Common myeloid progenitor, CD34-positive (primary cell): ENCODE data around the gene ZNF84.
A peak's percentile ranks its signal among the peaks of the same experiment; 100 is the strongest.

Source experiments
- CTCF ChIA-PET: fragments of 350-600 bp; sonication (Branson Sonifier 250); formaldehyde crosslinking; loops from one replicate; lab custom pipeline; 2021; ENCODE audit warnings: antibody characterized with exemption; lab: Charles Lee
- POLR2A ChIA-PET: fragments of 350-600 bp; sonication (Branson Sonifier 250); formaldehyde crosslinking; loops from one replicate; lab custom pipeline; 2021; ENCODE audit warnings: antibody characterized with exemption; lab: Charles Lee
- DNase-seq, 3 donors: peaks; one replicate each; pipeline versions ENCODE4 v3.0.0 to v3.0.0-alpha.2; 2013
- H3K27ac ChIP-seq, 2 experiments: 1 replicate in 1 of 2; 2 replicates in 1 of 2; pipeline ENCODE4 v1.7.0; 2013; ENCODE audit warnings: inconsistent platforms in 2 of 2, low read length in 2 of 2, mild to moderate bottlenecking in 2 of 2, low read depth in 1 of 2, moderate library complexity in 1 of 2; ENCODE audit not compliant: severe bottlenecking in 2 of 2, insufficient read depth in 1 of 2, poor library complexity in 1 of 2
- H3K27me3 ChIP-seq, 5 experiments: replicated peaks in 2 of 5; 1 replicate in 3 of 5; 2 replicates in 2 of 5; pipeline versions ENCODE4 v1.6.1 to v1.7.0; 2013; ENCODE audit warnings: low read length in 4 of 5, mild to moderate bottlenecking in 2 of 5, moderate library complexity in 2 of 5, inconsistent platforms in 1 of 5; ENCODE audit not compliant: insufficient read depth in 5 of 5, control insufficient read depth in 4 of 5
- H3K36me3 ChIP-seq, 4 experiments: 1 replicate in 2 of 4; 2 replicates in 2 of 4; pipeline versions ENCODE4 v1.6.1 to v1.7.0; 2013; ENCODE audit warnings: low read length in 3 of 4, control low read depth in 1 of 4, mild to moderate bottlenecking in 1 of 4; ENCODE audit not compliant: control insufficient read depth in 4 of 4, insufficient read depth in 4 of 4
- H3K4me1 ChIP-seq, 4 experiments: 1 replicate in 3 of 4; 2 replicates in 1 of 4; pipeline versions ENCODE4 v1.6.1 to v1.7.1; 2013; ENCODE audit warnings: low read length in 3 of 4, mild to moderate bottlenecking in 3 of 4, control low read depth in 1 of 4, inconsistent platforms in 1 of 4, moderate library complexity in 1 of 4; ENCODE audit not compliant: control insufficient read depth in 4 of 4, insufficient read depth in 4 of 4; ENCODE audit errors: control extremely low read depth in 1 of 4
- H3K4me3 ChIP-seq, 7 experiments: 1 replicate in 4 of 7; 2 replicates in 3 of 7; pipeline versions ENCODE4 v1.5.1 to v1.7.0; 2013; ENCODE audit warnings: mild to moderate bottlenecking in 7 of 7, low read length in 6 of 7, moderate library complexity in 6 of 7, inconsistent platforms in 2 of 7, low read depth in 2 of 7, control low read depth in 1 of 7; ENCODE audit not compliant: insufficient read depth in 4 of 7, control insufficient read depth in 1 of 7; ENCODE audit errors: extremely low read depth in 1 of 7
- H3K9me3 ChIP-seq, 5 experiments: 1 replicate in 4 of 5; 2 replicates in 1 of 5; pipeline versions ENCODE4 v1.6.1 to v1.7.1; 2013; ENCODE audit warnings: low read length in 4 of 5, mild to moderate bottlenecking in 2 of 5, inconsistent platforms in 1 of 5, low read depth in 1 of 5, moderate library complexity in 1 of 5; ENCODE audit not compliant: control insufficient read depth in 4 of 5, insufficient read depth in 2 of 5; ENCODE audit errors: control extremely low read depth in 1 of 5
- WGBS: methylation state at CpG from one replicate; pipeline ENCODE4 v1.1.5; 2013; ENCODE audit not compliant: insufficient coverage; 5-methylcytosine and 5-hydroxymethylcytosine counted together

The ZNF84 gene

GRCh38 chr12:133046698-133047097, 9.4 kb downstream of the ZNF84 start:
- peaks cover 35 to 97% (median 82%) of the 10 kb centered on the region in 5 experiments for H3K9me3 ChIP-seq
- no peak for DNase-seq
- ChIA-PET POLR2A (no interaction called here), CTCF (interaction anchor here (1.3 kb wide), 1 partner anchor 48 kb away, joined by 3 read pairs; no protein-coding TSS in a partner anchor)
- H3K27me3 ChIP-seq = no peaks in the 10 kb centered on the region
- H3K4me1 ChIP-seq = no peaks in the 10 kb centered on the region
- H3K36me3 ChIP-seq = peaks cover 63 to 97% (median 88%) of the 10 kb centered on the region in 4 experiments
- H3K4me3 ChIP-seq = peak overlapping the region in 1 of 7 experiments; percentile 25
- H3K27ac ChIP-seq = no peak overlapping the region
- no CpG with 5 or more reads among the region's 3 CpGs for WGBS

GRCh38 chr12:133057446-133057845, 20.1 kb downstream of the ZNF84 start:
- 94% methylated on average over 3 of the region's 5 CpGs for WGBS
- CTCF ChIA-PET = interaction anchor here (1.3 to 2.1 kb wide), 2 partner anchors 12 to 18 kb away, joined by 3 to 5 read pairs; no protein-coding TSS in a partner anchor
- POLR2A ChIA-PET = no interaction called here

GRCh38 chr12:133058203-133059113, 21.1 kb downstream of the ZNF84 start:
- Histone ChIP-seq H3K4me3 (peak overlapping the region in 1 of 7 experiments; percentile 48), H3K4me1 (no peaks in the 10 kb centered on the region), H3K36me3 (peaks cover 16 to 69% (median 31%) of the 10 kb centered on the region in 4 experiments), H3K27ac (no peak overlapping the region), H3K27me3 (no peaks in the 10 kb centered on the region), H3K9me3 (peaks cover 37 to 92% (median 56%) of the 10 kb centered on the region in 5 experiments)
- ChIA-PET POLR2A (no interaction called here), CTCF (interaction anchor here (1.3 to 2.1 kb wide), 3 partner anchors 13 to 71 kb away, joined by 3 to 5 read pairs (median 5); no protein-coding TSS in a partner anchor)
- 100% methylated on average over 3 of the region's 8 CpGs for WGBS
- peak in 2 of 3 donors; percentile 23 to 29 for DNase-seq

More at GRCh38 chr12:133057446-133057845, 20.1 kb downstream of the ZNF84 start:
- no peaks in the 10 kb centered on the region for H3K27me3 ChIP-seq
- H3K36me3 ChIP-seq = peaks cover 24 to 70% (median 40%) of the 10 kb centered on the region in 4 experiments
- no peaks in the 10 kb centered on the region for H3K4me1 ChIP-seq
- no peak overlapping the region for H3K27ac ChIP-seq
- no peak for DNase-seq
- H3K4me3 ChIP-seq = peak overlapping the region in 2 of 7 experiments; percentile 2 to 49
- peaks cover 40 to 92% (median 53%) of the 10 kb centered on the region in 5 experiments for H3K9me3 ChIP-seq

GRCh38 chr12:133061954-133062353, 24.6 kb downstream of the ZNF84 start:
- Histone ChIP-seq H3K9me3 (peaks cover 37 to 97% (median 74%) of the 10 kb centered on the region in 5 experiments), H3K4me1 (no peaks in the 10 kb centered on the region), H3K27ac (no peak overlapping the region), H3K4me3 (no peak overlapping the region), H3K27me3 (no peaks in the 10 kb centered on the region), H3K36me3 (peaks cover 10 to 40% (median 17%) of the 10 kb centered on the region in 4 experiments)
- POLR2A ChIA-PET = no interaction called here
- DNase-seq = no peak
- CTCF ChIA-PET = no interaction called here
- WGBS = 100% methylated on average over 1 of the region's 1 CpG

DNA sequence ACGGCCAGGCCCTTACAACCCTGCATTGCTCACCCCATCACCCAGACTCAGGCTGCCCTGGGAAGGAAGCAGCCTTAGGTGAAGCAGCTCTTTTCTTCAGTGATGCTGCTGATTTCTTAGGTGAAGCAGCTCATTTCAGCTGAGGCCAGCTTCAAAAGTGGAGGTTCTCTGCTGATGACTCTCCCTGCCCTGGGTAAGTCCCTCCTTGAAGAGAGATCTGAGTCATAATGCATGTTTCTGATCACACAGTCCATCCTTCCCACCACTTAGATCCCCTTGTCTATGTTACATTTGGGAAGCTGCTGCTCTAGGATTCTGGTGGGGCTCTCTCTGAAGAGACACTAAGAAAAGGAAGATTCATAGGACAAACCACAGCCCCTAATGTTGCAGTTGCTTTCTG, 26.2 kb downstream of the ZNF84 start:
- WGBS = 100% methylated on average over 1 of the region's 1 CpG
- Histone ChIP-seq H3K4me3 (no peak overlapping the region), H3K4me1 (no peaks in the 10 kb centered on the region), H3K9me3 (peaks cover 35 to 93% (median 70%) of the 10 kb centered on the region in 5 experiments), H3K36me3 (peaks cover 0 to 26% (median 4%) of the 10 kb centered on the region in 4 experiments), H3K27me3 (no peaks in the 10 kb centered on the region), H3K27ac (no peak overlapping the region)
- CTCF ChIA-PET = interaction anchor here (1.1 to 1.3 kb wide), 2 partner anchors 12 to 16 kb away, joined by 3 to 4 read pairs; no protein-coding TSS in a partner anchor
- DNase-seq = no peak
- POLR2A ChIA-PET = no interaction called here

GRCh38 chr12:133073836-133074235, 36.5 kb downstream of the ZNF84 start:
- ChIA-PET POLR2A (no interaction called here), CTCF (no interaction called here)
- WGBS = no CpG with 5 or more reads among the region's 2 CpGs
- no peak overlapping the region for H3K4me3 ChIP-seq
- no peaks in the 10 kb centered on the region for H3K4me1 ChIP-seq
- peaks cover 3 to 78% (median 40%) of the 10 kb centered on the region in 5 experiments for H3K9me3 ChIP-seq
- H3K27me3 ChIP-seq = no peaks in the 10 kb centered on the region
- no peak overlapping the region for H3K27ac ChIP-seq
- no peaks in the 10 kb centered on the region for H3K36me3 ChIP-seq
- DNase-seq = no peak
